SW480 (cell line): ENCODE measurements around the gene RAX2.
"Not testable (repeated sequence)": the region's sequence is repeated elsewhere in the genome, so short reads cannot be mapped to it uniquely, and the experiment has no call there.

Source experiments
- DNase-seq: peaks from one replicate; pipeline ENCODE4 v3.0.0-alpha.2; 2016; ENCODE audit warnings: low spot score

The RAX2 gene

GRCh38 chr19:3771906-3772455 lies at the start of gene RAX2:
RAX2 (minus strand) TSS chr19:3772228; CDS start chr19:3771742, 486 bp downstream.
- no peak for DNase-seq

DNA sequence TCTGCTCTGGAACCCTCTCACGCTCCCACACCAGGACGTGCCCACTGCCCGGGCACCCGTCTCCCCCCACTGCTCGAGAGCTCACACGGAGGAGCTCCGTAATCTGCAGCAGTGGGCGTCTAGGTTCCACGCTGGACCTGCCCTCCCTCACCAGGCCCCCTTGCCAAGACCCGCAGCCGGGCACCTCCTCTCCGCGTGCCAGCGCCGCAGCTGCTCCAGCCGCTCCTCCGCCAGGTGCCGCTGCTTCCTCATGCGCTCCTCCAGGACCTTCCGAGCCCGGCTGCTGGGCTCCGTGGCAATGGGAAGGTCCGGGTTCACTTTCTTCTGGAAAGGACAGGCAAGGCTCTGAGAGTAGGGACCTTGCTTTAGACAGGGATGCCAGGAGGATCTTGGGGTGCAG lies 49.1 kb upstream of the RAX2 start:
- DNase-seq = no peak

DNA sequence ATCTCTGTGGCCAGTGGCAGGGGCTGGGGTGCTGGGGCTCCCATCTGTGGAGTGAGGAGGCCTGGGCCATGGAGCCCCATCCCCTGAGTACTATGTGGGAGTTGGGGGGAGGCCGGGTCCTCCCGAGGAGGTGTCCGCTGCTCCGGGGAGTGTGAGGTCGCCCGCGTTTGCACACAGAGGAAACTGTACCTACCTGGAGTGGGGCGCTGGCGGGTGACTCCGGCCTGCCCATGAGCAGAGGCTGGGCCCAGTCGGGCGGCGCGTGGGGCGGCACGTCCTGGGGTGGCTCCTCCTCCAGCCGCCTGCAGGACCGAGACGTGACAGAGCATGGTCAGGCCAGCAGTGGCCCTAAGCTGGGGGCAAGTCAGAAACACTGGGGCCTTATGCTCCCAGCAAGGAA lies 48.0 kb upstream of the RAX2 start:
- no peak for DNase-seq

DNA sequence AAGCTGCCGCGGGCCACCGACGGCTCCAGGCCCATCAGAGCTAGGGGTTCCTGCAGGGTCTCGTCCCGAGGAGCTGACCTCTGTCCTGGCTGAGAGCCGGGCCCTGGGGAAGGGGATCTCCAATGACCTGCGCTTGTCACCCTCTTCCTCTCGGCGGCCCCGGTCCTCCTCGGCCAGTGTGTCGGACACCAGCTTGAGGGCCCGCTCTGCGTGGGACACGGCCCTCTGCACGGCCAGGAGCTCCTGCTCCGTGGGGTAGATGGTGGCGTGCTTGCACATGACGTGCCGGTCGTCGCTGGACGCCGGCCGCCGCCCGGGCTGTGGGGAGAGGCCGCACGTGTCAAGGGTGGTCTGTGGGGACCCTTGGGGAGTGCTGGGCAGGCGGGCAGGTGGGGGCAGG lies 46.9 kb upstream of the RAX2 start:
- no peak for DNase-seq

DNA sequence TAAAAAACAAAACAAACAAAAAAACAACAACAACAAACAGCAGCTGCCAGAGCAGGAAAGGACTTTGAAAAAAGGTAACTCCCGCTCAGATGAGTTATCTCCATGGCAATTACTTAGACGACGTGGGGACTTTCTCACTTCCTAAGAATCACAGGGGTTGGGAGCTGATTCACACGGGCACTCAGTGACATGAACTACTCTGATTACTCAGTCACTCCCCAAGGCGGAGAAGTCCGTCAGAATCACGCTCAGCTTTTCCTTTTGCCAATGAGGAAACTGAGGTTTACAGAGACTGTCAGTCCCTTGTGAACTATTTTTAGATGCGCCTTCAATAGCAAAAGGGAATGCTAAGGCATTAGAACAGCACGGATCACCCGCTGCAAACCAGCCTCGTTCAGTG lies 46.4 kb upstream of the RAX2 start:
- DNase-seq = no peak

DNA sequence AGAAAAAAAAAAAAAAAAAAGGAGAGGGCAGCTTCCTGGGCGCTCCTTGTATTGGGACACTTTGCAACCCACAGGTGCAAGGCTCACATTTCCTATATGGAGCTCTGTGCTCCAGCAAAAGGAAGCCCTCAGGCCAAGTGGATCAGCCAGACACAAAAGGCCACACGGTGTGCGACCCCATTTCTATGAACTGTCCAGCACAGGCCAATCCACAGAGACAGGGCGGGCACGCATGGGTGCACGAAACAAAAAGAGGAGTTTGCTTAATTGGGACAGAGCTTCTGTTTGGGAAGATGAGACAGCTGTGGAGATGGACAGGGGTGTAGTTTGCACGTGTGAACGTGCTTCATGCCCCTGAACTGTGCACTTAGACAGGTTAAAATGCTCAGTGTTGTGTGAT lies 45.7 kb upstream of the RAX2 start:
- no peak for DNase-seq

DNA sequence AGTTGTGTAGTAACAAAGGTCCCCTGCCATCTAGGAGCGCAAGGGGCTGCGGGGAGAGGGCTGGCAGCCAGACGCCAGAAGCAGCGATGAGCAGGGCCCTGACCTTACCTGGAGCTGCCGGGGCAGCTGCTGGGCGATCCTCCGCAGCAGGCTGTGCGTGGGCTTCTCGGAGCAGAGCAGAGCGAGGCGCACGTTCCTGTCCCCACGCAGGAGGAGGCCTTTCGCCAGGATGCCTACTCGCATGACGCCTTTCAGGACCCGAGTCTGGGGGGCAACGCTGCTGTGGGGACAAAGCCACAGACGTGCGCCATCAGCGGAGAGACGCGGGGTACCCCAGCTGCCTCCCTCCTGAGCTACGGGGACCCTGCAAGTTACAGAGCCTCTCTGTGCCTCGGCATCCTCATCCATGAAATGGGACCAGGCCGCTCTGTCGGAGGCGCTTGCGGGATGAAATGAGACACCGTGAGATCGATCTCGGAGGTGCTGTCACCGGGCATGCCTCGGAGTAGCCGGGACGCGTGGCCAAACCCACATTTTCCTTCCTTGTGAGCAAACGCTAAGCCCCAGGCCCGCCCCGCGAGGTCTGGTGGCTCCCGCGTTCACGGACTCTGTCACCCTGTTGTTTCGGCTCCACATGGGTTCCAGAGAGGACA lies 44.7 kb upstream of the RAX2 start:
- DNase-seq = no peak

DNA sequence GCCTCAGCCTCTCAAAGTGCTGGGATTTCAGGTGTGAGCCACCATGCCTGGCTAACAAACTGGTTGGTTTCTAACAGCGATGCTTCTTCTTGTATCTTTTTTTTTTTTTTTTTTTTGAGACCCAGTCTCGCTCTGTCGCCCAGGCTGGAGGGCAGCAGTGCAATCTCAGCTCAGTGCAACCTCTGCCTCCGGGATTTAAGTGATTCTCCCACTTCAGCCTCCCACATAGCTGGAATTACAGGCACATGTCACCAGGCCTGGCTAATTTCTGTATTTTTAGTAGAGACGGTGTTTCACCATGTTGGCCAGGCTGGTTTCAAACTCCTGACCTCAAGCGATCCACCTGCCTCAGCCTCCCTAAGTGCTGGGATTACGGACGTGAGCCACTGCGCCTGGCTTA lies 44.1 kb upstream of the RAX2 start:
- DNase-seq = not testable (repeated sequence)

DNA sequence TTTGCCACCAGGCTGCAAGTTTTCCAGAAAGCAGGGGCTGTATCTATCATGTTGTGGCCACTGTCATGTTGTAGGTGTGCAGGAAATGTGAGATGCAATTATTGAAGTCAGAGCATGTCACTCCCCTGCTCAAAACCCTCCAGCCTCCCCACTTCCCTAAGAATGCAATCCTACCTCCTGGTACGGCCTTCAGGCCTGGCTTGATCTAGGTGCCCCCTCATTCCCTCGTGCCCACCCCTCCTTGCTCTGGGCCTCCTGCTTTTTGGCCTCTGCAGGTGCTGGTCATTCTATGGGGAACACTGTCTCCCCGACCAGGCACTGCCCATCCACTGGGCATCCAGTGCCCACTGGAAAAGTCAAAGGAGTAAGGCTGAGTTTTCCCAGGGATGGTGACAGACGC lies 42.6 kb upstream of the RAX2 start:
- DNase-seq = no peak

DNA sequence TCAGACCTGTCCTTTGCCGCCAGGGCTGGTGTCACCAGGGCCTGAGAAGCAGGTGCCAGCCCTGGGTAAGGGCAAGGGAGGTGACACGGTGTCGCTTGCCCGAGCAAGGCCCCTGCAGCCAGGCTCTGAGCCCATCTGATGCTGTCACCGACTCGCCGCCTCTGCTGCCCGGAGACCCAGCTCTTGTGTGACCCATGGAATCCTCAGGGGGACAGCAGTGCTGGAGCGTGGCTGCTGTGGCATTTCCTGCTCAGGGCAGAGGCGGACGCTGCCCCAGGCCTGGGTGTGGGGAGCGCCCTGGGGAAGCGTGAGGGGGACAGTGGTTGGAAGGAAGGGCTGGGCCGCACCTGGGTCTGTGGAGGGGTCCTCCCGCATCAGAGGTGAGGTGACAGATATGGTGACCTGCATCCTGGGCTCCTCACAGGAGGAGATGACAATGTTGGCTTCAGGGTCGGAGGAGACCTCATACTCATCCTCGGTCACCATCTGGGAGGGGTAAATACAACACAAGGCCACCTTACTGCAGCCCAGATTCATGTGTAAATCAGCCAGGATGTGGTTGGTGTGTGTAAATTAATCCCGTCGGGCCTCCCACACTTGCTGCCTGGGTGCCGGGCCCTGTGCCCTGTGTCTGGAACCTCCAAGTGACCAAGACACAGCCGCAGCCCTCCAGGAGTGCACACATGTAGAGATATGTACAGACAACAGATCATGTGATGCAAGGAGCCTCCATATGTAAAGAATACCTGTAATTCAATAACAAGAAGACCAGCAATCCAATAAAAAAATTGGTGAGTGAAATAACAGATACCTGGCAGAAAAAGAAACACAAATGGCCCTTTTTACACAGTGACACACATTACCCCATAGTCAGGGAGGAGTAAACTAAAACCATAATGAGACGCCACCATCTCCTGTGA lies 41.7 kb upstream of the RAX2 start:
- no peak for DNase-seq

DNA sequence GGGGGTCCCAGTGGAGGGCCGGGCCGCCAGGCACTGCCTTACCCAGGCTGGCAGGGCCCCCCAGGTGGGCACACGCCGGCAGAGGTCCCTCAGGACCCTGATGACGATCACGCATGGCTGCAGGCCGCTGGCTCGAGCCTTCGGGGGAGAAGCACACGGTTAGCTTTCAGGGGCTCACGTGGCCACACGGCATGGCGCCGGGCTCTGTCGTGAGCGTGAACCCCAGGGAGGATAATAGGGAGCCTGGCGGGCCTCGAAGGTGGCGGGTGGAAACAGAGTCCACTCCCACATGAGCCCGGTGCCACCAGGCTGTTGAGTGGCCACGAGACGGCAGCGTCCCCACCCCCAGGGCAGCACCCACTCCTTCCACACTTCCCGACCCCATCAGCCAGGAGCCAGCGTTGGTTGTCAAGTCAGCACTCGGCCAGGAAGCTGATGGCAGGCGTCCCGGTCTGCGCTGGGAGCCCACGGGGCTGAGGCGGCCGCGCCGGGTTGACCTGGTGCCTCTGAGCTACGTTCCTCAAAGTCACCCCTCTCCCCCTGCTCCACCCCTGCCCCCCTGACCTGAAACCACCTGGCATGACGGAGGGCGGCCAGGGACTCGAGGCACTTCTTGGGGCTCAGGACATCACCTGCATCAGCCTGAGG lies 38.8 kb upstream of the RAX2 start:
- DNase-seq = no peak

- DNase-seq = no peak
These were observed 38.1 kb upstream of the RAX2 start for GRCh38 chr19:3809881-3810707.

- DNase-seq = no peak
These were observed 36.6 kb upstream of the RAX2 start for GRCh38 chr19:3808420-3809143.

- DNase-seq = no peak
These were observed 35.7 kb upstream of the RAX2 start for GRCh38 chr19:3807574-3808354.

DNA sequence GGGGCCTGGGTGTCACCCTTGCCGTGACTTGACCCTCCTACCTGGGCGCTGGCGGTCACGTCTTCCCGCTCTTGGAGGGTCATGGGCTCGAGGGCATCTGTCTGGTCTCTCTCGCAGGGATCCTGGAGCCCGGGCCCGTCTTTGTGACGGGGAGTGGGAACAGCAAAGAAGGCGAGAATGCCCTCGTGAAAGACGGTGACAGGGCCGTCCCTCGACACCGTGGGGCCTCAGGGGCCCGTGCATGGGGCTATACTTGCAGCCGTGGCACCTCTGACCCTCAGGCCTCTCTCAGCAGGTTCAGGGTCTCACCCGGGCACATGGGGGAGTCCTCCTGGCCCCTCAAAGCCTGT lies 35.1 kb upstream of the RAX2 start:
- no peak for DNase-seq

DNA sequence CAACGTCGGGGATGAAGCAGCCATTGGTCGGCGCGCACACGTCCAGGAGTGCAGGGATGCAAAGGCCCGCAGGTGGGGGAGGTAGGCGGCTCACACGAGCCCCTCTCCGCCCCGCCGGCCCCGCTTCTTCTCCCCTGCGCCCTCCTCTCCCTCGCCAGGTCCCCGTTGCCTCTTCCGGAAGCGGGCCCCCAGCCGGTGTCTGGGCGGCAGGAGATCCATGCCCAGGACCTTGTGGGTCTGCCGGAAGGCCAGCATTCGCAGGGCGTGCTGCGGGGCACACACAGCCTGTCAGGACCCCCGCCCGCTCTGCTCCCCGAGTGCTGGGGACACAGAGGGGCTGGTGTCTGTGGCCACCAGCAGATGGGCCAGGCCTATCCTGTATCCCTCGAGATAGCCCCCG lies 33.8 kb upstream of the RAX2 start:
- DNase-seq = no peak

DNA sequence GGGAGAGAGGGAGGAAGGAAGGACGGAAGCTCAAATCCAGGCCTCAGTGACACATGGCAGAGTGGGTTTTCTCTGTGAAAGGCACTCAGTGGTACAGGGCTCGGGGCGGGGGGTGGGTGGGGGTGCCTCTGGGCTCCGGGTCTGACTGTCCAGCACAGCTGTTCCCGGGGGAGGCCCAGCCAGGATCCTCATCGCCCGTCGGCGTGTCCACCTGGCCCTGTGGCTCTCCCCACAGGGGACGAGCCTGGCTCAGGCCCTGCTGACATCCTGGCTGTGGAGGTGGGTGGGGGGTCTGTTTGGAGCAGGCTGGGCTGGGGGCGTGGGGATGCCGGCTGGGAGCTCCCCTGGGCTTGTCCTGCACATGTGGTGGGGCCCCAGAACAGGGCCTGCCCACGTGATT lies 32.4 kb upstream of the RAX2 start:
- no peak for DNase-seq

- no peak for DNase-seq
These were observed 32.0 kb upstream of the RAX2 start for GRCh38 chr19:3803986-3804385.

- no peak for DNase-seq
These were observed 31.3 kb upstream of the RAX2 start for GRCh38 chr19:3803114-3803888.
